Peyer's patch (tissue), 4 donors: ENCODE measurements around the gene ZNF17. TPM values are rescaled to one million over a fixed set of nuclear protein-coding genes. Genes with fewer than 3 reads are reported as not detected.

Experiments
- DNase-seq, 3 donors: peaks; one replicate each; pipeline ENCODE4 v3.0.0-alpha.2; 2017 to 2019
- H3K27ac ChIP-seq, 4 donors: fragments of 200-600 bp; sonication (generic); one replicate each; pipeline ENCODE4 v1.5.1; 2016 to 2019
- H3K27me3 ChIP-seq, 2 donors: fragments of 200-600 bp; sonication (generic); one replicate each; pipeline ENCODE4 v1.5.1; 2019
- H3K36me3 ChIP-seq, 3 donors: fragments of 200-600 bp; sonication (generic); one replicate each; pipeline ENCODE4 v1.5.1; 2016 to 2019
- H3K4me1 ChIP-seq, 4 donors: fragments of 200-600 bp; sonication (generic); one replicate each; pipeline ENCODE4 v1.5.1; 2016 to 2019
- H3K4me3 ChIP-seq, 4 donors: fragments of 200-600 bp; sonication (generic); 1 replicate in 3 of 4; 2 replicates in 1 of 4; pipeline ENCODE4 v1.5.1; 2016 to 2019; ENCODE audit warnings: mild to moderate bottlenecking in 1 of 4
- H3K9me3 ChIP-seq, 4 donors: fragments of 200-600 bp; sonication (generic); one replicate each; pipeline ENCODE4 v1.5.1; 2016 to 2019; ENCODE audit warnings: mild to moderate bottlenecking in 1 of 4
- POLR2A ChIP-seq, 2 donors: fragments of 450-650 bp; IDR thresholded peaks; one replicate each; pipeline ENCODE4 v1.5.1; 2017; ENCODE audit warnings: antibody characterized with exemption in 2 of 2, mild to moderate bottlenecking in 2 of 2, moderate library complexity in 2 of 2
- total RNA-seq, 4 donors: library from RNA; depleted of rRNA; stranded (reverse); fragments of >200 nt; gene quantifications; one replicate each; pipeline ENCODE4 v1.1.0, GENCODE V29; 2016
- TF ChIP-seq, protein P1 (sequence below), 6 experiments: fragments of 450-650 bp in 4 of 6; fragments of 200-600 bp in 2 of 6; sonication (generic) in 1 of 6; IDR thresholded peaks; one replicate each; pipeline ENCODE4 v1.5.1; 2017 to 2019; ENCODE audit warnings: antibody characterized with exemption in 6 of 6, mild to moderate bottlenecking in 3 of 6, moderate library complexity in 1 of 6

The ZNF17 gene
- total RNA-seq, 4 donors from 2014 or later: 7.9 to 21.5 (median 14.6) TPM

DNA sequence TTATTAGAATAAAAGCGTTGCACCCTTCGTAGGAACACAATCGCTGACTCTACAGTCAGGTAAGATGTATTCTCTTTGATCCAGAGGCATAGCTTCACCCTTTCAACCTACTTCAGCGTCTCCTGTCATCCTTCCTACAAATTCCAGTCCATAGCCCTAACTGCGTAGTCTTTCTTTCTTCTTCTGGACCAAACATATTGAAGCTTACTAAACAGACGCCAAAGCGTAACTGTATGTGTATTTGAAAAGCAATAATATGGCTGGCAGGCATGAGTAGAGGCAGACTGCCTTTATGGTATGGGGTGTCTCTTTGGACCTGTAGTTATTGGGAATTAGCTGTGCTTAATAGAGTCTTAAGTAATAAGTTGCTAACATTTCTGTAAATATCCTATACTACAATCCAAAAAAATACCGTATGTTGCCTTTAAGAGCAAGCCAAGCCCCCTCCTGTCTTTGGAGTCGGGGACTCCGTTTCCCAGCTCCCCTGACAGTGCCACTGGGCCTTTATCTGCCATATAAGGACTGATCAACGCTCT, 21.7 kb upstream of the ZNF17 start:
- H3K4me3 ChIP-seq: peak overlapping the region; percentile 62 to 75 (median 69)
- DNase-seq: no peak
- peaks cover 0 to 13% (median 0%) of the 10 kb centered on the region in 3 donors for H3K36me3 ChIP-seq
- TF ChIP-seq POLR2A (IDR thresholded peaks at IDR 0.05): no peak
- TF ChIP-seq, protein P1, sequence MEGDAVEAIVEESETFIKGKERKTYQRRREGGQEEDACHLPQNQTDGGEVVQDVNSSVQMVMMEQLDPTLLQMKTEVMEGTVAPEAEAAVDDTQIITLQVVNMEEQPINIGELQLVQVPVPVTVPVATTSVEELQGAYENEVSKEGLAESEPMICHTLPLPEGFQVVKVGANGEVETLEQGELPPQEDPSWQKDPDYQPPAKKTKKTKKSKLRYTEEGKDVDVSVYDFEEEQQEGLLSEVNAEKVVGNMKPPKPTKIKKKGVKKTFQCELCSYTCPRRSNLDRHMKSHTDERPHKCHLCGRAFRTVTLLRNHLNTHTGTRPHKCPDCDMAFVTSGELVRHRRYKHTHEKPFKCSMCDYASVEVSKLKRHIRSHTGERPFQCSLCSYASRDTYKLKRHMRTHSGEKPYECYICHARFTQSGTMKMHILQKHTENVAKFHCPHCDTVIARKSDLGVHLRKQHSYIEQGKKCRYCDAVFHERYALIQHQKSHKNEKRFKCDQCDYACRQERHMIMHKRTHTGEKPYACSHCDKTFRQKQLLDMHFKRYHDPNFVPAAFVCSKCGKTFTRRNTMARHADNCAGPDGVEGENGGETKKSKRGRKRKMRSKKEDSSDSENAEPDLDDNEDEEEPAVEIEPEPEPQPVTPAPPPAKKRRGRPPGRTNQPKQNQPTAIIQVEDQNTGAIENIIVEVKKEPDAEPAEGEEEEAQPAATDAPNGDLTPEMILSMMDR (IDR thresholded peaks at IDR 0.05): no peak
- peaks cover 0 to 4% (median 0%) of the 10 kb centered on the region in 4 donors for H3K9me3 ChIP-seq
- H3K27ac ChIP-seq: peak overlapping the region; percentile 77 to 84 (median 82)
- no peaks in the 10 kb centered on the region for H3K27me3 ChIP-seq
- H3K4me1 ChIP-seq: peaks cover 0 to 8% (median 3%) of the 10 kb centered on the region in 4 donors

DNA sequence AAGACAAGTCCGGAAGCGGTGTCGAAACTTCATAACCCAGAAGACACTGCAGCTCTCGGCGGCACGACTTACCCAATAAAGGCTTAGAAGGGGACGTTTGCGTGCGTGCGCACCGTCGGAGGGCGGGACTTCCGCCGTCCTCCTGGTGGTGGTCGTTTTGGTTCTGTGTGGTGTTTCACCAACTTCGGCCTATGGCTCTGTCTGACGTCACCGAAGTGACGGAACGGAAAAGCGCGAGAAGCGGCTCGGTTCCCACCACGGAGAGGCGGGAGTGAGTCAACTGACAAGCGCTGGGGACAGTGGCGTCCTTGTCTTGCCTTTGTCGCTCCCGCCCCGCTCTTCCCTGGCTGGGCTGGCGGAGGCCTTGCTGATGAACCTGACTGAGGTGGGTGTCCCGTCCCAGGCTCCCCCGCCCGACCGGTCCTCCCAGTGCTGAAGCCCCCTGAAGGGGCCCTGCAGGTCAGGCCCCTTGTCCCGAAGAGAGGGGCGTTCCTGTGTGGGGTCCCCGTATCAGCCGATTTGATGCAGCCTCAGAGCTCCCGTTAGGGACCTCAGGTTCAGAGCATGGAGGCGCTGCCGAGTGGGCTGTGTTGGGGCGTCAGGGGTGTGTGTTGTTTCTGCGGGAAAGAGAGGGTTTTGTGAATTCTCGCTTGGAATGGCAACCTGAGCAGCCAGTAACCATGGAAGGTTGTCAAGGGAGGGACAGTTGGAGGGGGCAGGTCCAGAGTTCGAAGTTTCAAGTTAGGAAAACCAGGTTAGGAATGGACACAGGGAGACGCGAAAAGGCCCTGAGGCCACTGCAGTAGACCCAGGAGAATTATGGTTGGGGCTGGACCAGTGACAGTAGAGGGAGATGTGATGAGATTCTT, 21.0 kb upstream of the ZNF17 start, which contains the start of gene ZNF548:
Gene ZNF548, plus strand, starts transcription at position 125 of the 869 bp plus-strand sequence. Its CDS starts 246 bp downstream, at position 371.
- Histone ChIP-seq H3K36me3 (peaks cover 0 to 19% (median 0%) of the 10 kb centered on the region in 3 donors), H3K4me1 (peaks cover 0 to 8% (median 3%) of the 10 kb centered on the region in 4 donors), H3K27me3 (no peaks in the 10 kb centered on the region), H3K27ac (peak within 1 kb of the TSS; percentile 77 to 84 (median 82)), H3K4me3 (peak within 1 kb of the TSS; percentile 62 to 75 (median 69)), H3K9me3 (peaks cover 0 to 4% (median 0%) of the 10 kb centered on the region in 4 donors)
- peak; percentile 93 to 98 (median 96) for DNase-seq
- TF ChIP-seq, protein P1 (IDR thresholded peaks at IDR 0.05): peak in 4 of 6 experiments; percentile 5 to 48 (median 44)
- peak; percentile 5 to 12 for TF ChIP-seq POLR2A (IDR thresholded peaks at IDR 0.05)

DNA sequence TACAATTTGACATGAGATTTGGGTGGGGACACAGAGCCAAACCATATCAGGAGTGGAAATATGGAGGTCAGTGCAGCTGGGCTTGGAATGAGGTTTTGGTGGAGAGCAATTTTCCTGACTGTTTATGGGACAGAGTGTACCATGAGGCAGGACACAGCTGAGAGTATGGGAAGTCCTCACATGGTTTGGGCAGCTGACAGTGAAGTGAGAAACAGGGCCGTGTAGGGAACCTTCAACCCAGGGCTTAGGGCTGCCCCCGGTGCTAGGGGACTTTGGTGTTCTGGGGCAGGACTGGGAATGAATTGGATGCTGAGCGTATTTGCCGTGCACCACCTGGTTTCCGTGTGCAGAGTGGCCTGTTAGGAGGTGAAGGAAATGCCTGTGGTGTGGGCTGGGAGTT, 15.3 kb upstream of the ZNF17 start:
- H3K27me3 ChIP-seq: no peaks in the 10 kb centered on the region
- TF ChIP-seq, protein P1 (IDR thresholded peaks at IDR 0.05): no peak
- no peak for TF ChIP-seq POLR2A (IDR thresholded peaks at IDR 0.05)
- H3K36me3 ChIP-seq: peaks cover 0 to 66% (median 0%) of the 10 kb centered on the region in 3 donors
- H3K27ac ChIP-seq: no peak overlapping the region
- H3K4me3 ChIP-seq: no peak overlapping the region
- H3K4me1 ChIP-seq: peaks cover 0 to under 1% (median under 1%) of the 10 kb centered on the region in 4 donors
- H3K9me3 ChIP-seq: peaks cover 0 to 35% (median 0%) of the 10 kb centered on the region in 4 donors
- no peak for DNase-seq

DNA sequence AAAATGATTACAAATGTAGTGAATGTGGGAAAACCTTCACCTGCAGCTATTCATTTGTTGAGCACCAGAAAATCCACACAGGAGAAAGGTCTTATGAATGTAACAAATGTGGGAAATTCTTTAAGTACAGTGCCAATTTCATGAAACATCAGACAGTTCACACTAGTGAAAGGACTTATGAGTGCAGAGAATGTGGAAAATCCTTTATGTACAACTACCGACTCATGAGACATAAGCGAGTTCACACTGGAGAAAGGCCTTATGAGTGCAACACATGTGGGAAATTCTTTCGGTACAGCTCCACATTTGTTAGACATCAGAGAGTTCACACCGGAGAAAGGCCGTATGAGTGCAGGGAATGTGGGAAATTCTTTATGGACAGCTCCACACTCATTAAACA, 12.1 kb upstream of the ZNF17 start:
- TF ChIP-seq POLR2A (IDR thresholded peaks at IDR 0.05): no peak
- TF ChIP-seq, protein P1 (IDR thresholded peaks at IDR 0.05): no peak
- peaks cover 0 to 47% (median 4%) of the 10 kb centered on the region in 4 donors for H3K9me3 ChIP-seq
- DNase-seq: no peak
- no peaks in the 10 kb centered on the region for H3K4me1 ChIP-seq
- peaks cover 0 to 57% (median 0%) of the 10 kb centered on the region in 3 donors for H3K36me3 ChIP-seq
- H3K27ac ChIP-seq: no peak overlapping the region
- no peak overlapping the region for H3K4me3 ChIP-seq
- no peaks in the 10 kb centered on the region for H3K27me3 ChIP-seq

DNA sequence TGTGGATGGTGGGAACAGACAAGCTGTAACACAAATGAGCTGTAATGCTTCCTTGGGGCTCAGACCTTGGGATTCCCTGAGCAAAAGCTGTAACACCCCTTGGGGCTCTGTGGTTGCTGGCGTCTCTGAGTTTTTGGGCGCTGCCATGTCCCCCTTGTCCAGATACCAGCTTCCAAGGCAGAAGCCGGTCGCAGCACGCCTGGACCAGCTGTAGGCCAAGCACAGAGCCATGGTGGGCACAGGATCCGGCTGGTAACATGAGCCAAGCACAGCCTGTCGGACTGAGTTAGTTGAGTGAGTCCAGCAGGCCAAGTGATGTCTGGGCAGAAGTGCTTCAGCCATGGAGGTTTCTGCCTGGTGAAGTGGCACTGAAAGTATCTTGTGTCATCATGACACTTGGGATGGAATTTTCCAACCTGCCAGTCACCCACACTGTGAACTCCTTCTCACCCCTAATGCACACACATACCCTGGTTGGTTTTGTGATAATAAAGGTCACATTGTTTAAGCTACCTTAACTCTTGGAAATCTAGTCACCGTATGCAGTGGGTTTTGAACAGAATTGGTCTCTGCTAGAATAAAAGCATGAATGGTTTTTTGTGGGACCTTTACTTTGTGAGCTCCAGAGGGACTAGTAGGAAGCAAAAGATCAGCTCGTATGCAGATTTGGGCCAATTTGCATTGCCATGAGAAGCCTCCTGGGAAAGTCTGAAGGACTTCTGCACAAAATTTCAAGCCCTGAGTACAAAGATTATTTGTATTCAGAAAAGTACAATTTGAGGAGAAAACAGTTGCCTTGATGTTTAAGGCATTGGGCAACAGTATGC, 7.0 kb upstream of the ZNF17 start:
- TF ChIP-seq, protein P1 (IDR thresholded peaks at IDR 0.05): no peak
- TF ChIP-seq POLR2A (IDR thresholded peaks at IDR 0.05): no peak
- Histone ChIP-seq H3K36me3 (peaks cover 0 to 8% (median 0%) of the 10 kb centered on the region in 3 donors), H3K4me3 (no peak overlapping the region), H3K4me1 (no peaks in the 10 kb centered on the region), H3K27ac (no peak overlapping the region), H3K27me3 (no peaks in the 10 kb centered on the region), H3K9me3 (peaks cover 0 to 24% (median 4%) of the 10 kb centered on the region in 4 donors)
- DNase-seq: no peak
